T-cell (primary cell): ENCODE data around the gene PPTC7. TPM values are rescaled to one million over a fixed set of nuclear protein-coding genes. Genes with fewer than 3 reads are reported as not detected.

ENCODE experiments used
- ATAC-seq, 4 experiments: fragments of 200-7000 bp in 3 of 4; fragments of 150-1000 bp in 1 of 4; cut with Tn5 transposase; replicated peaks in 1 of 4; 1 replicate in 3 of 4; 2 replicates in 1 of 4; pipeline ENCODE4 v1.10.0; 2021; ENCODE audit warnings: moderate library complexity in 3 of 4, mild to moderate bottlenecking in 2 of 4, moderate number of reproducible peaks in 1 of 4
- CTCF ChIA-PET, 2 donors: fragments of 300-600 bp; sonication (Branson Sonifier 250); formaldehyde crosslinking; loops; one replicate each; lab custom pipeline; 2022; ENCODE audit warnings: antibody characterized with exemption in 2 of 2; lab: Charles Lee
- POLR2A ChIA-PET, 2 donors: fragments of 300-600 bp; sonication (Branson Sonifier 250); formaldehyde crosslinking; loops; one replicate each; lab custom pipeline; 2022; ENCODE audit warnings: antibody characterized with exemption in 2 of 2; lab: Charles Lee
- DNase-seq, 35 experiments: peaks; one replicate each; pipeline versions ENCODE4 v3.0.0 to v3.0.0-alpha.2; 2013 to 2023
- H3K27ac ChIP-seq: one replicate; pipeline ENCODE4 v1.5.1; 2013; ENCODE audit warnings: low read length
- H3K27me3 ChIP-seq, 2 experiments: replicated peaks in 1 of 2; 1 replicate in 1 of 2; 2 replicates in 1 of 2; pipeline versions ENCODE4 v1.6.1 to v1.7.0; 2013; ENCODE audit warnings: low read length in 1 of 2, mixed read lengths in 1 of 2; ENCODE audit not compliant: control insufficient read depth in 2 of 2, insufficient read depth in 2 of 2; ENCODE audit errors: extremely low read depth in 1 of 2
- H3K36me3 ChIP-seq, 2 donors: 1 replicate in 1 of 2; 2 replicates in 1 of 2; pipeline versions ENCODE4 v1.6.1 to v1.7.0; 2013; ENCODE audit warnings: low read length in 1 of 2; ENCODE audit not compliant: control insufficient read depth in 2 of 2, insufficient read depth in 1 of 2; ENCODE audit errors: extremely low read depth in 1 of 2
- H3K4me1 ChIP-seq, 2 experiments: 1 replicate in 1 of 2; 2 replicates in 1 of 2; pipeline versions ENCODE4 v1.6.1 to v1.7.0; 2013; ENCODE audit warnings: low read length in 2 of 2, mixed read lengths in 1 of 2; ENCODE audit not compliant: insufficient read depth in 2 of 2, control insufficient read depth in 1 of 2; ENCODE audit errors: extremely low read depth in 1 of 2
- H3K4me3 ChIP-seq, 2 donors: 1 replicate in 1 of 2; 2 replicates in 1 of 2; pipeline versions ENCODE4 v1.5.1 to v1.7.0; 2013; ENCODE audit warnings: mild to moderate bottlenecking in 2 of 2, low read length in 1 of 2, moderate library complexity in 1 of 2; ENCODE audit not compliant: control insufficient read depth in 1 of 2; ENCODE audit errors: extremely low read depth in 1 of 2
- H3K9me3 ChIP-seq: 2 replicates; pipeline ENCODE4 v1.7.0; 2013
- H3K27ac Mint-ChIP-seq, 2 donors: one replicate each; pipeline ENCODE4 v1.8.0; 2020 to 2021; ENCODE audit warnings: mild to moderate bottlenecking in 2 of 2, mixed read lengths in 2 of 2
- H3K27me3 Mint-ChIP-seq, 2 donors: one replicate each; pipeline ENCODE4 v1.8.0; 2021 to 2022; ENCODE audit warnings: mixed read lengths in 2 of 2
- H3K36me3 Mint-ChIP-seq: one replicate; pipeline ENCODE4 v1.8.0; 2021; ENCODE audit warnings: mixed read lengths
- H3K4me1 Mint-ChIP-seq, 3 donors: one replicate each; pipeline ENCODE4 v1.8.0; 2020 to 2022; ENCODE audit warnings: mixed read lengths in 3 of 3, mild to moderate bottlenecking in 1 of 3
- H3K4me3 Mint-ChIP-seq, 3 donors: one replicate each; pipeline ENCODE4 v1.8.0; 2020 to 2022; ENCODE audit warnings: mild to moderate bottlenecking in 3 of 3, mixed read lengths in 3 of 3, moderate library complexity in 3 of 3
- H3K9me3 Mint-ChIP-seq, 3 donors: one replicate each; pipeline ENCODE4 v1.8.0; 2020 to 2022; ENCODE audit warnings: mixed read lengths in 3 of 3
- WGBS: methylation state at CpG from one replicate; pipeline ENCODE4 v1.1.5; 2013; ENCODE audit warnings: missing lambda C conversion rate; ENCODE audit not compliant: insufficient coverage; 5-methylcytosine and 5-hydroxymethylcytosine counted together
- total RNA-seq, 35 experiments: library from RNA in 6 of 35; stranded (reverse) in 6 of 35; fragments of 120-200 nt in 1 of 35; gene quantifications; one replicate each; pipeline versions ENCODE4 v1.2.1 to v1.2.4 and lab custom pipeline; 2013 to 2026

Gene PPTC7
- total RNA-seq, 5 donors from 2014 or later (not counting 1 experiment from before 2014, with no cell fraction given), result 36.0 to 38.1 (median 36.6) TPM

DNA sequence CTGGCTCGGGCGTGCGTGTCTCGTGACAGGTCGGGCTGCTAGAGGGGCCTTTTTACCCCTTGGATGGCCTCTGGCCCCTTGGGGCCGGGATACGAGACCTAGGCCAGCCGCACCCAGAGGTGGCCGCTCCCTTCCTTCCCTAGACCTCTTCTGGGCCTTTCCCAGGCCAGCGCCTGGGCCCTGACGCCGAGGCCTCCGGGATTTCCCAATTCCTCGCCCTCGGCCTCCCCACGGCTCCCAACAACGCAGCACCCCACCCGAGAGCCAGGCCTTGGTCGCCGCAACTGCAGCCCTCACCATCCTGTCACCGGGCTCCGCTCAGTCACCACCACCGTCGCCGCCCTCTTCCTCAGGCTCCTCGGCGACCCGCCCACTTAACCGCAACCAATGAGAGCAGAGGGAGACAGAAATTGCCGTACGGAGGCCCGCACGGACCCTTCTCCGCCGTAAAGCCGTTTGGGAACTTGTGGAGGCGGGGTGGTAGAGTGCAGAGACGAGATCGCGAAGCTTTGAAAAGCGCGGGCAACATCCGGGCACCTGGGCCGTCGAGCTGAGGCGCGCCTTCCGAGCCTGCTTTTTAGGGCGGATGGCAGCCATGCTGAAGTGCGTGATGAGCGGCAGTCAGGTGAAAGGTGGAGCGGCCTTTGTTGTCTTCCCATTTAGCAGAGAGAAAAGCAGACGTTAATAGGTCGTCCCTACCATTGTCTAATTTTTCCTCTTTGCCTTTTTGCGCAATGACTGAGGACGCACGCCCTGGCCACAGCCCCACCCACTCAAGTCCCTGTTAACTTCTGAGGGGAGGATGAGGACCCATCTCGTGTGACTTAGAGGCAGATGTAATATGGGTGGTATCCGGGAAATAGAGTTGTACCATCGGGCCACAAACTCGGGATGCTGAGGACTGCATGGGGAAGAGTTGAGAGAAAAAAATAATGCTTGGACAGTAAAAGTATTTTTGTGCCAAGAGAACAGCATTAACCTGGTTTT, 81.1 kb downstream of the PPTC7 start, which contains the start of the genes RAD9B and VPS29:
RAD9B (plus strand) TSS at position 580 of the 987 bp plus-strand sequence; CDS start at position 587, 7 bp downstream.
VPS29 (minus strand) TSS at position 360 of the 987 bp plus-strand sequence; CDS start at position 300, 60 bp downstream.
- ATAC-seq (peak; percentile 93 to 96 (median 95)), DNase-seq (peak; percentile 96 to 100 (median 99))
- CTCF ChIA-PET, result interaction anchor here (0.5 to 5.3 kb wide), 10 partner anchors 11 to 424 kb away, joined by 3 to 30 read pairs (median 4); partner anchors contain the start of genes ARPC3 (in 1 of the 2), FAM216A (in 1 of the 2) and GPN3 (in 1 of the 2)
- Mint-ChIP-seq H3K9me3 (no peaks in the 10 kb centered on the region), H3K27me3 (no peaks in the 10 kb centered on the region), H3K36me3 (peaks cover 7% of the 10 kb centered on the region), H3K4me1 (peaks cover 38 to 45% (median 41%) of the 10 kb centered on the region in 3 donors), H3K27ac (peak within 1 kb of the TSS; percentile 98), H3K4me3 (peak within 1 kb of the TSS; percentile 90 to 99 (median 97))
- POLR2A ChIA-PET, result interaction anchor here (0.5 to 0.9 kb wide), 5 partner anchors 13 to 92 kb away, joined by 3 to 7 read pairs (median 4); partner anchors contain the start of gene ARPC3 (in 1 of the 2)
- Histone ChIP-seq H3K36me3 (no peaks in the 10 kb centered on the region), H3K4me1 (peaks cover 20% of the 10 kb centered on the region in 2 experiments), H3K9me3 (no peaks in the 10 kb centered on the region), H3K27me3 (no peaks in the 10 kb centered on the region), H3K27ac (peak within 1 kb of the TSS; percentile 86), H3K4me3 (peak within 1 kb of the TSS; percentile 74 to 88)
- 0% methylated on average over 42 of the region's 61 CpGs for WGBS

DNA sequence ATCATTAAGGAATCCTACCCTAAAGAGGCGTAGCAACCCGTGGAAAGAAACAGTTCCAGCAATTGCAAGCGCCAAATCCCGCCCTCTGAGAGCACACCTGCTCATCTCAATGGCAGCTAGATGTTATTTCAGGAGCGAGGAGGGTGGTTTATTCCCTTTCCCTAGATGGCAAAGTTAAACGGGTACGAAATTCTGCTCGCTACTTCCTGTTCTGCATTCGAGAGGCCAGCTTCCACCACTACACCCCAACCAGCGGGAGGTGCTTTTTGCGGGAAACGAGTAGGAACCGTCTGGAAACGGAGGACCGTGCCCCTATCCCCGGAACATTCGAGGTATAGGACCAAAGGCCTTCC, 81.7 kb downstream of the PPTC7 start:
- Histone ChIP-seq H3K4me1 (peaks cover 20% of the 10 kb centered on the region in 2 experiments), H3K36me3 (no peaks in the 10 kb centered on the region), H3K4me3 (peak overlapping the region; percentile 74 to 88), H3K9me3 (no peaks in the 10 kb centered on the region), H3K27me3 (no peaks in the 10 kb centered on the region), H3K27ac (peak overlapping the region; percentile 77)
- Mint-ChIP-seq H3K4me1 (peaks cover 38 to 45% (median 41%) of the 10 kb centered on the region in 3 donors), H3K4me3 (peak overlapping the region; percentile 90 to 99 (median 97)), H3K36me3 (peaks cover 7% of the 10 kb centered on the region), H3K27ac (peak overlapping the region; percentile 98), H3K27me3 (no peaks in the 10 kb centered on the region), H3K9me3 (no peaks in the 10 kb centered on the region)
- ChIA-PET CTCF (interaction anchor here in 1 of 2 donors (0.7 to 5.3 kb wide), 6 partner anchors 12 to 104 kb away, joined by 3 to 30 read pairs (median 4); partner anchors contain the start of genes ARPC3, FAM216A and GPN3), POLR2A (interaction anchor here in 1 of 2 donors (0.9 kb wide), 1 partner anchor 37 kb away, joined by 3 read pairs; no protein-coding TSS in a partner anchor)
- WGBS, result 0% methylated on average over 8 of the region's 17 CpGs
- DNase-seq (peak in 9 of 35 experiments; percentile 1 to 50 (median 9)), ATAC-seq (peak; percentile 5 to 18 (median 8))

DNA sequence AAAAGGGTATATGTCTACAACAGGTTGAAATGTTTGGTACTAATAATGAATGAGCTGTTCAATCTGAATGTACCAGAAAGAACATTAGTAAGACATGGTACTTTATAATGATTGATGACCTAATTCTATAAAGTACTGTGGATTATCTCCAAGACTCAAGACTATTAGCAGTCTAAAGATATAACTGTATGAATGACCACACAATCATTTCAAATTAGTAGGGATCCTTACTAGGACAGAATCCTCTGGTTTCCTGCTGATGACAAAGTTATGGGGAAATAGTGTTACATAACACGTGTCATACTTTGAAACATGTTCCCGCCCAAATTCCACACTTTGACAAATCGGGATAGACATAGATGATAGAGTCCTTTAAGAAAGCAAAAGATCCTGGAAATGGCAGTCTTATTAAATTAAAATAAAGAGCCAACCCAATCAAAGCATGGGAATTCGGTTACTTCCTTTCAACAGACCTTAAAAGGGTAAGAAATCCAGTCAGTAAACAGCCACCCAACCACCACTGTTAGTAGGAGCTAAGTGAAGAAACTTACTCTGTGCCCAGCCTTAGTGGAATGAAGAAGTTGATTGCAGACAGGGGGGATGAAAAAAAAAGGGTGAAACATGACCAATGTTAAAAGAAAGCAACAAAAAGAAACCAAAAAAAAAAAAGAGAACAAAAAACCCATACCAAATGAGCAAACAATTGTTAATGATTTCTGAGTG, 84.0 kb downstream of the PPTC7 start:
- H3K4me1 ChIP-seq, result peaks cover 20% of the 10 kb centered on the region in 2 experiments
- H3K27me3 ChIP-seq, result no peaks in the 10 kb centered on the region
- H3K4me3 Mint-ChIP-seq, result peak overlapping the region; percentile 2 to 57 (median 55)
- H3K36me3 ChIP-seq, result peaks cover 0 to 16% of the 10 kb centered on the region in 2 donors
- no peaks in the 10 kb centered on the region for H3K27me3 Mint-ChIP-seq
- DNase-seq (no peak), ATAC-seq (no peak)
- H3K27ac ChIP-seq, result peak overlapping the region; percentile 14
- no CpG with 5 or more reads among the region's 4 CpGs for WGBS
- CTCF ChIA-PET, result interaction anchor here in 1 of 2 donors (0.6 to 5.3 kb wide), 4 partner anchors 14 to 49 kb away, joined by 3 to 30 read pairs (median 3); partner anchors contain the start of genes ARPC3, FAM216A and GPN3
- H3K4me1 Mint-ChIP-seq, result peaks cover 38 to 47% (median 45%) of the 10 kb centered on the region in 3 donors
- no peaks in the 10 kb centered on the region for H3K9me3 ChIP-seq
- H3K9me3 Mint-ChIP-seq, result no peaks in the 10 kb centered on the region
- no peak overlapping the region for H3K4me3 ChIP-seq
- POLR2A ChIA-PET, result interaction anchor here in 1 of 2 donors (0.6 to 0.7 kb wide), 2 partner anchors 49 to 293 kb away, joined by 4 read pairs; partner anchors contain the start of gene ARPC3
- H3K36me3 Mint-ChIP-seq, result peaks cover 18% of the 10 kb centered on the region
- peak overlapping the region; percentile 22 to 46 for H3K27ac Mint-ChIP-seq

Other genes starting within 250 kb of the PPTC7 start
- gene ANAPC7, start 179.6 kb downstream of the PPTC7 start, total RNA-seq, result 10 to 100 TPM; 40.8 to 60.4 (median 57.6) TPM
- gene ARPC3, start 133.0 kb downstream of the PPTC7 start, total RNA-seq, result 100 to 1,000 TPM; 177 to 204 (median 191) TPM
- gene GPN3, start 115.1 kb downstream of the PPTC7 start, total RNA-seq, result 10 to 100 TPM in 3 of 5 donors, 1 to 10 TPM in 2; 6.3 to 19.1 (median 13.4) TPM
- 10 to 100 TPM in 3 of 5 donors, 1 to 10 TPM in 2; 6.3 to 16.5 (median 13.2) TPM for gene FAM216A, start 114.5 kb downstream of the PPTC7 start, total RNA-seq
- gene VPS29, start 81.2 kb downstream of the PPTC7 start, total RNA-seq, result 100 to 1,000 TPM in 1 of 5 donors, 10 to 100 TPM in 4; 79.0 to 109 (median 95.4) TPM
- 1 to 10 TPM in 1 of 5 donors, under 1 TPM in 3, not detected in 1; 0.18 to 1.6 (median 0.74) TPM for gene RAD9B, start 81.0 kb downstream of the PPTC7 start, total RNA-seq
- 10 to 100 TPM in 3 of 5 donors, 1 to 10 TPM in 2; 8.8 to 14.1 (median 11.5) TPM for gene TCTN1, start 30.8 kb upstream of the PPTC7 start, total RNA-seq
- gene HVCN1, start 105.8 kb upstream of the PPTC7 start, total RNA-seq, result 10 to 100 TPM in 3 of 5 donors, 1 to 10 TPM in 2; 5.6 to 18.7 (median 14.2) TPM
- gene PPP1CC, start 159.6 kb upstream of the PPTC7 start, total RNA-seq, result 100 to 1,000 TPM; 113 to 154 (median 134) TPM